Mesangial cell (primary cell): ENCODE results near the gene FAM8A1. TPM values are rescaled to one million over a fixed set of nuclear protein-coding genes. Genes with fewer than 3 reads are reported as not detected.

Experiments used
- total RNA-seq: library from RNA; depleted of rRNA; stranded (reverse); fragments of >200 nt; gene quantifications from 2 replicates; pipeline ENCODE4 v1.2.3, GENCODE V29; 2015

Gene FAM8A1
- total RNA-seq, result 4.6 and 19.4 TPM in 2 replicates

GRCh38 chr6:17599877-17600526, at the start of gene FAM8A1:
FAM8A1 (plus strand) TSS chr6:17600302; CDS start chr6:17600410, 108 bp downstream.

Other genes starting within 250 kb of the FAM8A1 start
- gene CAP2, start 206.7 kb upstream of the FAM8A1 start, total RNA-seq, result 12.3 and 13.4 TPM in 2 replicates
- gene NUP153, start 106.6 kb downstream of the FAM8A1 start, total RNA-seq, result 20.4 and 30.5 TPM in 2 replicates